GM18505 (cell line): ENCODE data around the gene SOWAHA.

Source experiments
- ATAC-seq: cut with Tn5 transposase; IDR thresholded peaks from one replicate; pipeline ENCODE4 v1.9.1; 2021; ENCODE audit not compliant: unreplicated experiment
- POLR2A ChIP-seq: IDR thresholded peaks from 4 replicates; pipeline ENCODE4 v1.6.1; 2011; ENCODE audit warnings: borderline replicate concordance; ENCODE audit not compliant: insufficient read depth, insufficient read length; ENCODE audit errors: extremely low read depth

Gene SOWAHA

DNA sequence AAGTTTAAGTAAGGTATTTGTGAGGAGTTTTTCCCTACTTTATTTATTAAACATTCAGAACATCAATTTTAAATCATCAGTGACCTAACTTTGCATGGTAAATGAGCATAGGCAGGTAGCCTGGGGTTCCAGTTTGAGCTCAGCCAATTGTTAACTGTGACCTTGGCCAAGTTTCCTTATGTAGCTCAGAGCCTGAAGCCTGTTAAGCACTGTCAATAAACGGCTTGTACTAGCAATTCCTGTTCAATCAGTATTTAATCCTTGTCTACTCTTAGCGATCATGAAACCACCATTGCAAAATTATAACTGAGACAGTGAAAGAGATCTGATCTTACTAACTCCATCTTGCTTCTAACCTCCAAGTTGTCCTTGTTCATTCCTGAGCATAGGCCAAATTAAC is 4.7 kb upstream of the SOWAHA start:
- no peak for ATAC-seq
- TF ChIP-seq POLR2A = no peak

DNA sequence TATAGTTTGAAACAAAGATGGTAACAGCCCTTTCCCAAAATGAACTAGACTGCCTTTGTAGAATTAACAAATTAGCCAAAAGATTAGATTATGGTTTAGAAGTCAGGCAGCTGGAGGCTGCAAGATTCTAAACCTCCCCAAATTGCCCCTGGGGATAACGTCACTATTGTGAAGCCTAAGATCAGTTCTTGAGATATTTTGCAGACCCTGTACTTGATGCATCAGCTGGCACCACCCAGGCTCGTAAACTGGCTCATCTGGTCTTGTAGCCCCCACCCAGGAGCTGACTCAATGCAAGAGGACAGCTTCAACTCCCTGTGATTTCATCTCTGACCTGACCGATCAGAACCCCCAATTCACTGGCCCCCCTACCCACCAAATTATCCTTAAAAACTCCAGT is 4.2 kb upstream of the SOWAHA start:
- TF ChIP-seq POLR2A = no peak

DNA sequence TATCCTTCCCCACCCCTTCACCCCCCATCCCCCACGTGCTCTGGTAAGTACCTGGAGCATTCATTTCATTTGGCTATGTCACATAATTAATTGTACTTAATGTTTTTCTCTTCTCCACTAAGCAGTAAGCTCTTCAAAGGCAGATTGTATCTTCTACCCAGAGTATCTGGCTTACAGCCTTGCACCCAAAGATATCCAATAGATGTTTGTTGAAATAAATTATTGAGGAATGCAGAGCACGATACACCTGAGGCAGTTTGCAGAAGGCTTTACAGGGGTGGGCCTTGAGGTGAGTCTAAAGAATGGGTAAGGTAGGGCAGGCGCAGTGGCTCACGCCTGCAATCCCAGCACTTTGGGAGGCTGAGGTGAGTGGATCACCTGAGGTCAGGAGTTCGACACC is 2.5 kb upstream of the SOWAHA start:
- no peak for TF ChIP-seq POLR2A
- no peak for ATAC-seq

More for the DNA sequence above, 4.2 kb upstream of the SOWAHA start:
- no peak for ATAC-seq

DNA sequence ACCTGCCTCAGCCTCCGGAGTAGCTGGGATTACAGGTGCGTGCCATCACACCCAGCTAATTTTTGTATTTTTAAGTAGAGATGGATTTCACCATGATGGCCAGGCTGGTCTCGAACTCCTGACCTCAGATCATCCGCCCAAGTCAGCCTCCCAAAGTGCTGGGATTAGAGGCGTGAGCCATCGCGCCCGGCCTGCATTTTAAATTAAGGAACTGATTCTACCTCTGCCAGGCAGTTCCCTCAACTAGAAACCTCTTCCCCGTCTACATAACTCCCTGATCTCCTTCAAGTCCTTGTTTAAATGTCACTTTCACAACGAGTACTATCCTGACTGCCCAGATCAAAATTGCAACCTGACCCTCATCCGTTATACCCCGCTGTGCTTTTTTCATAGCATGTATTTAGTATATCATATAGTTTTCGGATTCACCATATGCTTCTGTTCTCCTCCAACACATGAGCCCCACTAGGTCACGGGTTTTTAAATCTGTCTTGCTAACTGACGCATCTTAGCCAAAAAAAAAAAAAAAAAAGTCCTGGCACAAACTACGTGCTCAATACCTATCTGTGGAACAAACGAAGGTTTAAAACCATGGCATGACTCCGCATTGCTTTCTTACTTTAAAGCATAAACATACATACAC is 858 bp upstream of the SOWAHA start:
- no peak for TF ChIP-seq POLR2A
- no peak for ATAC-seq

DNA sequence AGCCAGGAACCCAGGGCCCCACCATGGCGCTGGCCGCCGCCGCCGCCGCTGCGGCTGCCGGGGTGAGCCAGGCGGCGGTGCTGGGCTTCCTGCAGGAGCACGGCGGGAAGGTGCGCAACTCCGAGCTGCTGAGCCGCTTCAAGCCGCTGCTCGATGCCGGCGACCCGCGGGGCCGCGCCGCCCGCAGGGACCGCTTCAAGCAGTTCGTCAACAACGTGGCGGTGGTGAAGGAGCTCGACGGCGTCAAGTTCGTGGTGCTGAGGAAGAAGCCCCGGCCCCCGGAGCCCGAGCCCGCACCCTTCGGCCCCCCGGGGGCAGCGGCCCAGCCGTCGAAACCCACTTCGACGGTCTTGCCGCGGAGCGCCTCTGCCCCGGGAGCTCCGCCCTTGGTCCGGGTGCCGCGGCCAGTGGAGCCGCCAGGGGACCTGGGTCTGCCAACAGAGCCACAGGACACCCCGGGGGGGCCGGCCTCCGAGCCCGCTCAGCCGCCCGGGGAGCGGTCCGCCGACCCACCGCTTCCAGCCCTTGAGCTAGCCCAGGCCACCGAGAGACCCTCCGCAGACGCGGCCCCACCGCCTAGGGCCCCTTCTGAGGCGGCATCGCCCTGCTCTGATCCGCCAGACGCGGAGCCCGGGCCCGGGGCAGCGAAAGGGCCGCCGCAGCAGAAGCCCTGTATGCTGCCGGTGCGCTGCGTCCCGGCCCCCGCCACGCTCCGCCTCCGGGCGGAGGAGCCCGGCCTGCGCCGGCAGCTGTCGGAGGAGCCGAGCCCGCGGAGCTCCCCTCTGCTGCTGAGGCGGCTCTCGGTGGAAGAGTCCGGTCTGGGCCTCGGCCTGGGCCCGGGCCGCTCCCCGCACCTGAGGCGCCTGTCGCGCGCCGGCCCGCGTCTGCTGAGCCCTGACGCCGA is 749 bp downstream of the SOWAHA start:
- no peak for ATAC-seq
- TF ChIP-seq POLR2A = no peak

DNA sequence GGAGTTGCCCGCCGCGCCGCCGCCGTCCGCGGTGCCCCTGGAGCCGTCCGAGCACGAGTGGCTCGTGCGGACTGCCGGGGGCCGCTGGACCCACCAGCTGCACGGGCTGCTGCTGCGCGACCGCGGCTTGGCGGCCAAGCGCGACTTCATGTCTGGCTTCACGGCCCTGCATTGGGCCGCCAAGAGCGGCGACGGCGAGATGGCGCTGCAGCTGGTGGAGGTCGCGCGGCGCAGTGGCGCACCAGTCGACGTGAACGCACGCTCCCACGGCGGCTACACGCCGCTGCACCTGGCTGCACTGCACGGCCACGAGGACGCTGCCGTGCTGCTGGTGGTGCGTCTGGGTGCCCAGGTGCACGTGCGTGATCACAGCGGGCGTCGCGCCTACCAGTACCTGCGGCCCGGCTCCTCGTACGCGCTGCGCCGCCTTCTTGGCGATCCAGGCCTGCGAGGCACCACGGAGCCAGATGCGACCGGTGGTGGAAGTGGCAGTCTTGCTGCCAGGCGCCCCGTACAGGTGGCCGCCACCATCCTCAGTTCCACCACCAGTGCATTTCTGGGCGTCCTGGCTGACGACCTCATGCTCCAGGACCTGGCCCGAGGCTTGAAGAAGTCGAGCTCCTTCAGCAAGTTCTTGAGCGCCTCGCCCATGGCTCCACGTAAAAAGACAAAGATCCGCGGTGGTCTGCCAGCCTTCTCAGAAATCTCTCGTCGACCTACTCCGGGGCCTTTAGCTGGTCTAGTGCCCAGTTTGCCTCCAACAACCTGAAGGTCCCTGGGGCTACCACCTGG is 1.6 kb downstream of the SOWAHA start:
- no peak for TF ChIP-seq POLR2A
- no peak for ATAC-seq

DNA sequence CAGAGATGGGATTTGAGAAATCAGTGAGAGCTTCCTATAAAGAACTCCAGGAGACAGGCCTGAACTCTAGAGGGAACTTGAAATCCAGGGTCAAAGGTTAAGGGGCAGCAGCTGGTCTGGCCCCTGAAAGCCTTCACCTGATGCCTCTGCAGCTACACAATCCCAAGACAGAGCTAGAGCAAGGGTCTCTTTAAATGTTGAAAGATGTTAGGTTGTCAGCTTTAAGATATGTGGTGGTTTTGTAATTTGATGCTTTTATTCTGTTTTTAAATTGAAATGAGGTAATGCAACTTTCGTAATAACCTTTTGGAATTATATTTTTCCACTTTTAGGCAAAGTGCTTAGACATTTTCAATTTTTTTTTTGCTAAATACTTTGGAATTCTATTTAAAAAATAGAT is 2.4 kb downstream of the SOWAHA start:
- no peak for TF ChIP-seq POLR2A
- no peak for ATAC-seq

DNA sequence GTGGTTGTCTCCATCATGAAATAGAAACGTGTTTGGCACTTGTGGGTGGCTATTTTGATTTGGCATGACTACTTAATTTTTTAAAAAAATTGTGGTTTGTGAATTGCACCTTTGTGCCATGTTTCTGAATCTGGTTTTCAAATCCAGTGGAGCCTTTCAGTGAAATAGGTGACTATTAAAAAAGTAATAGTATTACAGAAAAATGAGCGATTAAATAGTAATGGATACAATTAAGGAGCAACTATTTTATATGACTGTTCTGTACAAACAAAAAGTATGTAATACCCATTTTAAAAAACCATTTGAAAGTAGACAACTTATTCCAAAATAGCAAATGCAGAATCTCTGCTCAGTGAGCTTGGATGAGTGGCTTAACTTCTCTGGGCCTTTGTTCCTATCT is 3.0 kb downstream of the SOWAHA start:
- ATAC-seq = no peak
- no peak for TF ChIP-seq POLR2A

DNA sequence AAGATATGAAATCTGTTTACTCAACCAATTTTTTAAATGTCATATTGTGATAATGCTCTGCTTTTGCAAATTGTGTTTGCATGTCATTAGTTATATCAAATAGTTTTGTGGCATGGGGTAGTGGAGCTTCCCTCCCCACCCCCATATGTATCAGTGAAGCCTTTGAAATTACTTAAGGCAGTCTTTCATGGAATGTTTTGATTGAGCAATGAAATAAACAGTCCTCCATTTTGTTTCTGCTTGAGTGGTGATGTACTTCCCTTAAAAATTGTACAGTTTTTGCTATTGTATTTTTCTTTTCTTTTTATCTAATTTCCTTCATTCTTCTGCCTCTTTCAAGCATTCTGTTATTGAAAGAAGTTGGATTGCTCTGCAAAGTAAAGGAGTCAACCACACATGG is 3.5 kb downstream of the SOWAHA start:
- TF ChIP-seq POLR2A = no peak
- ATAC-seq = no peak

DNA sequence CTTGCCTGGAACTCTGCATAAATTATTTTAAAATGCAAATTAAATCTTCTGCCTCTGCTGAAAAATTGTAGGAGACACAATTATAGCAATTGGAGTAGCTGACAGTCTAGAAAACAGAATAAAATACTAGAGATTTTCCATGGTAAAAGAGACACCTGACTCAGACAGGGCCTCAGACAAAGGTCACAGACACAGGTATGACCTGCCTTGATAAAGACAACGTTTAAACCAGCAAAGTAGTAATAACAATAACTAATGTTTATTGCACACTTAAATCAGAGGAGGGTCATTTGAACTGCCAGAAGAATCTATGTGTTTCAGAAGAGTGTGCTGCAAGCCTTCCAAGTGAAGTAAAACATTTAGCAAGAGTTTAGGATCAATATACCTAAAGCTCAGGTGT is 3.9 kb downstream of the SOWAHA start:
- ATAC-seq = no peak
- TF ChIP-seq POLR2A = no peak

DNA sequence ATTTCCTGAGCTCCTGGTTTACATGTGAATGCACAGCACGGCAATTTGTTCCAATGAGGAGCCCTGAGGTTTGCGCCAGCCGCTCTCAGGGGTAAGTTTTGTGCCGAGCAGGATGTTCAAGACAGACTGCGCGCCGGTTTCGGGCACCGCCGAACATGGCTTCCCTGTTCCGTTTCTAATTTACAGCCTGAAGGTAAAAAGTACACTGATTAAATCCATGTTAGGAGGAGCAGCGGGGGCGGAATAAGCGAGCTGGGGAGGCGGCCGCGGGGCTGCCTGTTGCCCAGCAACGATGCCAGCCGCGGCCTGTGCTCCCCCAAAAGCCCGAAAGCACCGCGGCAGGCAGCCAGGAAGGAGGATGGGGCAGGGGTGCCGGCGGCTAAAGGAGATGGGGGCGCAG is 6.4 kb downstream of the SOWAHA start:
- no peak for TF ChIP-seq POLR2A
- no peak for ATAC-seq

DNA sequence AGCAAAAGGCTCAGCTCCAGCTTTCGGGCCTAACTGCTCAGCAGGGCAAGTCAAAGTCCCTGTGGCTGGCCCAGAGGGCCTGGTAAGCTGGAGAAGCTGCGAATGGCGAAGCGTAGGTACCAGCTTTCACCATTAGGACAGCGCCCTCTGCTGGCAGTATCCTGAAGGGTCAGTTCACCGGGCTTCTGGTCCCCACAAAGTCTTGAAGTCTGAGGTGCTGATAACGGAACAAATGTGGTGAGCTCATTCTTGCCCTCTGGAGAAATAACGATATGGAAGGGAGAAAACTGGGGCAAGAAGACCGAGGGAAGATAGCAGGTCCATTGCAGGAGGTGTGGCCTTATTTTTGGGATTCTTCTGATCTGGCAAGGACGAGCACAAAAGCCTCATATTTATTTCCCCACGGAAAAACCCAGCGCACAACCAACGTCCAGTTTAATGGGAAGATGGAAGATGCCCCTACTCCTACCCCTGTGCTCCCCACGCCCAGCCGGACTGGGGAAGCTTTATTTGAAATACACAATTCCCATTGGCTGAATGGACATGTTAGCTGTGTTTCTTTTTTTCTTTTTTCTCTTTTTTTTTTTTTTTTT is 7.2 kb downstream of the SOWAHA start:
- TF ChIP-seq POLR2A = no peak
- no peak for ATAC-seq

DNA sequence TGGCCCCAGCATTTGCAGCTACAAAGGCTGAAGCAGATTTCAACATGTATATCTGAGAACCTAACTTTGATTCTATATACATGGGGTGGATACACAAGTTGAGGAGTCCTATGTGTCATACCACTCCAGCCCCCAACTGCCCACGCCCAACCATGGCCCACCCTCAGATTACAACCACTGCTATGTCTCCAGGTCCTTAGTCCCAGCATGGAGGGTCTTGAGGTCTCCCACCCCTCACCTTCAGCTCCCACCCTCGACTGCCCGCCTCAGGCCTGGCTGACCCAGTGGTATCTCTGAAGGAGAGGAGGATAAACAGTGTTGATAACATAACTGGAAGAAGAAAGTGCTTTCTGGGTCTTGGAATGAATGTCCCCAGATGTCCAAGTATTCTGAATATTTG is 8.2 kb downstream of the SOWAHA start:
- no peak for ATAC-seq
- TF ChIP-seq POLR2A = no peak
